Brain pericyte (primary cell): Measurements from ENCODE around the gene JHY.
"Not testable (repeated sequence)": the region's sequence is repeated elsewhere in the genome, so short reads cannot be mapped to it uniquely, and the experiment has no call there.

ENCODE experiments used
- DNase-seq: peaks from one replicate; pipeline ENCODE4 v3.0.0-alpha.2; 2012; ENCODE audit warnings: low read depth, low spot score

Gene JHY

GRCh38 chr11:122882189-122882856 lies at the start of gene JHY:
TSS of gene JHY (plus strand) at chr11:122882759. CDS start at chr11:122885850, 3,091 bp downstream.
- DNase-seq, result no peak

GRCh38 chr11:122833846-122834464 lies 48.6 kb upstream of the JHY start:
- DNase-seq, result no peak

GRCh38 chr11:122836916-122837315 lies 45.6 kb upstream of the JHY start:
- DNase-seq, result no peak

GRCh38 chr11:122837528-122838346 lies 44.8 kb upstream of the JHY start:
- DNase-seq, result no peak

GRCh38 chr11:122843281-122844141 lies 39.0 kb upstream of the JHY start:
- no peak for DNase-seq

- DNase-seq, result no peak
Observed at GRCh38 chr11:122847466-122847865, 35.1 kb upstream of the JHY start.

GRCh38 chr11:122848186-122848585 lies 34.4 kb upstream of the JHY start:
- no peak for DNase-seq

- peak; percentile 43 for DNase-seq
Observed at GRCh38 chr11:122850076-122850631, 32.4 kb upstream of the JHY start.

- DNase-seq, result no peak
Observed at GRCh38 chr11:122851366-122851966, 31.1 kb upstream of the JHY start.

- no peak for DNase-seq
Observed at GRCh38 chr11:122852074-122852795, 30.3 kb upstream of the JHY start.

- DNase-seq, result no peak
Observed at GRCh38 chr11:122852796-122853160, 29.8 kb upstream of the JHY start.

- no peak for DNase-seq
Observed at GRCh38 chr11:122853261-122853660, 29.3 kb upstream of the JHY start.

GRCh38 chr11:122853971-122854446 lies 28.6 kb upstream of the JHY start:
- DNase-seq, result peak; percentile 53

GRCh38 chr11:122861631-122862030 lies 20.9 kb upstream of the JHY start:
- no peak for DNase-seq

- DNase-seq, result no peak
Observed at GRCh38 chr11:122862091-122862490, 20.5 kb upstream of the JHY start.

- DNase-seq, result not testable (repeated sequence)
Observed at GRCh38 chr11:122863154-122863553, 19.4 kb upstream of the JHY start.

GRCh38 chr11:122863704-122864326 lies 18.7 kb upstream of the JHY start:
- no peak for DNase-seq

- no peak for DNase-seq
Observed at GRCh38 chr11:122864386-122865115, 18.0 kb upstream of the JHY start.

GRCh38 chr11:122869622-122870021 lies 12.9 kb upstream of the JHY start:
- no peak for DNase-seq
